HepG2 (cell line): ENCODE results near the gene MAP3K3. TPM values are rescaled to one million over a fixed set of nuclear protein-coding genes. Genes with fewer than 3 reads are reported as not detected.
A peak's percentile ranks its signal among the peaks of the same experiment; 100 is the strongest.

Experiments used
- AGO2 ChIP-seq: fragments of 200-400 bp; formaldehyde crosslinking; optimal IDR thresholded peaks from 2 replicates; pipeline ENCODE3; 2017; ENCODE audit warnings: mild to moderate bottlenecking, low read depth, low read length, moderate library complexity
- CSRNP2 ChIP-seq: sonication (generic); formaldehyde crosslinking; conservative IDR thresholded peaks from 2 replicates; pipeline ENCODE4 v1.8.0; 2022; ENCODE audit warnings: low read depth, missing genetic modification reagents
- FOSL2 ChIP-seq: sonication (generic); formaldehyde crosslinking; IDR thresholded peaks from 2 replicates; pipeline ENCODE4 v1.4.0; 2020; ENCODE audit warnings: missing genetic modification reagents
- FOXA1 ChIP-seq, 2 experiments: fragments of 450-650 bp in 1 of 2; sonication (generic) in 1 of 2; formaldehyde crosslinking in 1 of 2; IDR thresholded peaks; 2 replicates each; pipeline versions ENCODE4 v1.4.0 to v1.6.1; 2016 to 2020; ENCODE audit warnings: missing genetic modification reagents in 1 of 2
- HMGA1 ChIP-seq: sonication (generic); formaldehyde crosslinking; conservative IDR thresholded peaks from 2 replicates; pipeline ENCODE4 v1.4.0; 2020; ENCODE audit warnings: missing genetic modification reagents
- ISL2 ChIP-seq: sonication (generic); formaldehyde crosslinking; IDR thresholded peaks from 2 replicates; pipeline ENCODE4 v1.5.0; 2020; ENCODE audit warnings: missing genetic modification reagents
- KLF15 ChIP-seq: sonication (generic); formaldehyde crosslinking; IDR thresholded peaks from 2 replicates; pipeline ENCODE4 v1.8.1; 2023; ENCODE audit warnings: borderline replicate concordance, mild to moderate bottlenecking, inconsistent platforms, missing genetic modification reagents, mixed read lengths
- KLF16 ChIP-seq, 2 experiments: sonication (generic) in 1 of 2; formaldehyde crosslinking in 1 of 2; IDR thresholded peaks; 2 replicates each; pipeline versions ENCODE4 v1.6.1 to v1.8.0; 2016 to 2023; ENCODE audit warnings: missing genetic modification reagents in 2 of 2, missing compliant biosample characterization in 1 of 2
- KLF6 ChIP-seq: IDR thresholded peaks from 2 replicates; pipeline ENCODE4 v1.8.0; 2016; ENCODE audit warnings: missing biosample characterization, missing genetic modification reagents
- LRRFIP1 ChIP-seq: sonication (generic); formaldehyde crosslinking; conservative IDR thresholded peaks from 2 replicates; pipeline ENCODE4 v1.4.0; 2020; ENCODE audit warnings: missing genetic modification reagents
- PCBP1 ChIP-seq: fragments of 200-400 bp; formaldehyde crosslinking; IDR thresholded peaks from 2 replicates; pipeline ENCODE4 v1.6.1; 2017; ENCODE audit warnings: mild to moderate bottlenecking, low read depth, low read length, borderline replicate concordance
- RXRB ChIP-seq: IDR thresholded peaks from 2 replicates; pipeline ENCODE4 v1.6.1; 2016; ENCODE audit warnings: borderline replicate concordance, missing genetic modification reagents, missing compliant biosample characterization
- TBP ChIP-seq: sonication (generic); formaldehyde crosslinking; IDR thresholded peaks from 2 replicates; pipeline ENCODE4 v1.5.0; 2020; ENCODE audit warnings: missing genetic modification reagents
- TBX2 ChIP-seq: sonication (generic); formaldehyde crosslinking; IDR thresholded peaks from 2 replicates; pipeline ENCODE4 v1.5.0; 2020; ENCODE audit warnings: missing genetic modification reagents, mild to moderate bottlenecking, borderline replicate concordance
- ZBTB1 ChIP-seq: sonication (generic); formaldehyde crosslinking; IDR thresholded peaks from 2 replicates; pipeline ENCODE4 v1.4.0; 2020; ENCODE audit warnings: missing genetic modification reagents, borderline replicate concordance
- ZNF431 ChIP-seq: sonication (generic); formaldehyde crosslinking; IDR thresholded peaks from 2 replicates; pipeline ENCODE4 v1.9.0; 2022; ENCODE audit warnings: missing genetic modification reagents, low read depth, mild to moderate bottlenecking, borderline replicate concordance
- ZNF678 ChIP-seq: sonication (generic); formaldehyde crosslinking; IDR thresholded peaks from 2 replicates; pipeline ENCODE4 v1.4.0; 2020; ENCODE audit warnings: mild to moderate bottlenecking, missing genetic modification reagents
- ZNF788 ChIP-seq: sonication (generic); formaldehyde crosslinking; IDR thresholded peaks from 2 replicates; pipeline ENCODE4 v1.5.0; 2020; ENCODE audit warnings: mild to moderate bottlenecking, missing genetic modification reagents, borderline replicate concordance
- polyA plus RNA-seq, 8 experiments: library from polyadenylated mRNA; depleted of rRNA in 3 of 8; stranded (reverse) in 7 of 8; unstranded in 1 of 8; fragments of >200 nt; fragmentation: Illumina TruSeq in 4 of 8; extraction: Trizol in 4 of 8; gene quantifications; 2 replicates each; pipeline versions ENCODE4 v1.2.1 to v1.2.3, GENCODE V29; 2011 to 2016; ENCODE audit warnings: low read depth in 4 of 8, missing spikeins in 1 of 8, mixed read lengths in 1 of 8; ENCODE audit not compliant: insufficient read depth in 1 of 8
- total RNA-seq, 5 experiments: library from RNA; depleted of rRNA; stranded (reverse); fragments of >200 nt; fragmentation: Illumina TruSeq; extraction: Trizol; gene quantifications; 2 replicates each; pipeline ENCODE4 v1.2.3, GENCODE V29; 2016; ENCODE audit warnings: low read depth in 1 of 5
- TF ChIP-seq, protein P1 (sequence below): sonication (generic); formaldehyde crosslinking; IDR thresholded peaks from 2 replicates; pipeline ENCODE4 v1.4.0; 2020; ENCODE audit warnings: missing genetic modification reagents, borderline replicate concordance
- TF ChIP-seq, protein P2 (sequence below), 2 experiments: sonication (generic) in 1 of 2; formaldehyde crosslinking in 1 of 2; IDR thresholded peaks; 2 replicates each; pipeline versions ENCODE4 v1.4.0 to v1.6.1; 2018 to 2020; ENCODE audit warnings: missing genetic modification reagents in 2 of 2, borderline replicate concordance in 1 of 2, low read depth in 1 of 2, mild to moderate bottlenecking in 1 of 2, missing biosample characterization in 1 of 2

Gene MAP3K3
- total and polyA plus RNA-seq, 2 of the 13 experiments (the other 11 are each of a cell fraction or from before 2014, with no cell fraction given): 17.7 to 21.8 TPM

DNA sequence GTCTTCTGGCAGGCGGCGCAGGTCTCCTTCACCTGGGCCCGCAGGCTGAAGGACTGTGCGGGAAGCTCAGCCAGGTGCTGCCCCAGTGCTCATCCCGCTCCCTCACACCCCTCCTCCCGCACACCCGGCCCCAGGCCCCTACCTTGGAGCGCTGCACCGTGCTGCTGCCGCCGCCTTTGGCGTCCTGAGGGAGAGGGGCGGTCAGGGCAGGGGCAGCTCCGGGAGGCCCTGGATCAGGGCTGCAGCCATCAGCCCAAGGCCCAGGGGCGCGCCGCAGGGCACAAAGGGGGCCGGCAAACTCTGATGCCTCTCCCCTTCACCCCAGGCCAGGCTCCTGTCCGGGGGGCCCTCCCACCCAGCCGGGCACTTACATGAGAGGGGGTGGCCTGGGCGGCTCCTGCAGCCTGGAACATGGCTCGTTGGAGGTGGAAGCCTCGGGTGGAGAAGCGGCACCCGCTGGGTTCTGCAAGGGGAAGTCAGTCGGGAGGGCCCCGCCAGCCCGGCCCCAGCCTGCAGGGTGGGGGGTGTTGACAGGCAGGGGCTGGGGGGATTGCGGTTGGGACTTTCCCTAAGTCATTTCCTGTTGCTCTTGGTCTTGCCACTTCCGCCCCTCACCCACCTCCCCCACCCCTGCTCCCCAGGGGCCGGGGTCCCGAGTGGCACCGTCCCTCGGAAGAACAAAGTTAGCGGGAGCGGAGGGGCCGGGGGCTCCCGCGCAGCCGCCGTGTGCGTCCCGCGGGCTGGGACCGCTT is 76.8 kb downstream of the MAP3K3 start (continued):
- TF ChIP-seq TBP (no peak), KLF6 (CRISPR knock-in tag) (no peak), HMGA1 (CRISPR knock-in tag) (no peak), CSRNP2 (CRISPR knock-in tag) (no peak), PCBP1 (no peak), TBX2 (CRISPR knock-in tag) (no peak), ZNF431 (no peak), ISL2 (CRISPR knock-in tag) (no peak), LRRFIP1 (CRISPR knock-in tag) (no peak), FOXA1 (IDR thresholded peaks at IDR 0.05) (no peak), FOXA1 (CRISPR knock-in tag; IDR thresholded peaks at IDR 0.05) (no peak), KLF16 (CRISPR knock-in tag; IDR thresholded peaks at IDR 0.05) (no peak; a peak in 1 of 4 replicates), RXRB (no peak), ZNF678 (CRISPR knock-in tag) (no peak), AGO2 (peak; percentile 64), ZBTB1 (CRISPR knock-in tag) (no peak), ZNF788 (CRISPR knock-in tag) (no peak), FOSL2 (CRISPR knock-in tag) (no peak), KLF15 (CRISPR knock-in tag) (no peak)
- TF ChIP-seq, protein P1, sequence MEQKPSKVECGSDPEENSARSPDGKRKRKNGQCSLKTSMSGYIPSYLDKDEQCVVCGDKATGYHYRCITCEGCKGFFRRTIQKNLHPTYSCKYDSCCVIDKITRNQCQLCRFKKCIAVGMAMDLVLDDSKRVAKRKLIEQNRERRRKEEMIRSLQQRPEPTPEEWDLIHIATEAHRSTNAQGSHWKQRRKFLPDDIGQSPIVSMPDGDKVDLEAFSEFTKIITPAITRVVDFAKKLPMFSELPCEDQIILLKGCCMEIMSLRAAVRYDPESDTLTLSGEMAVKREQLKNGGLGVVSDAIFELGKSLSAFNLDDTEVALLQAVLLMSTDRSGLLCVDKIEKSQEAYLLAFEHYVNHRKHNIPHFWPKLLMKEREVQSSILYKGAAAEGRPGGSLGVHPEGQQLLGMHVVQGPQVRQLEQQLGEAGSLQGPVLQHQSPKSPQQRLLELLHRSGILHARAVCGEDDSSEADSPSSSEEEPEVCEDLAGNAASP: peak; percentile 7; the same call in 1 of the 2 replicates
- TF ChIP-seq, protein P2, sequence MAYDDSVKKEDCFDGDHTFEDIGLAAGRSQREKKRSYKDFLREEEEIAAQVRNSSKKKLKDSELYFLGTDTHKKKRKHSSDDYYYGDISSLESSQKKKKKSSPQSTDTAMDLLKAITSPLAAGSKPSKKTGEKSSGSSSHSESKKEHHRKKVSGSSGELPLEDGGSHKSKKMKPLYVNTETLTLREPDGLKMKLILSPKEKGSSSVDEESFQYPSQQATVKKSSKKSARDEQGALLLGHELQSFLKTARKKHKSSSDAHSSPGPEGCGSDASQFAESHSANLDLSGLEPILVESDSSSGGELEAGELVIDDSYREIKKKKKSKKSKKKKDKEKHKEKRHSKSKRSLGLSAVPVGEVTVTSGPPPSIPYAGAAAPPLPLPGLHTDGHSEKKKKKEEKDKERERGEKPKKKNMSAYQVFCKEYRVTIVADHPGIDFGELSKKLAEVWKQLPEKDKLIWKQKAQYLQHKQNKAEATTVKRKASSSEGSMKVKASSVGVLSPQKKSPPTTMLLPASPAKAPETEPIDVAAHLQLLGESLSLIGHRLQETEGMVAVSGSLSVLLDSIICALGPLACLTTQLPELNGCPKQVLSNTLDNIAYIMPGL (CRISPR knock-in tag; IDR thresholded peaks at IDR 0.05; ENCODE audit: borderline replicate concordance in 1 of 2, low read depth in 1 of 2): no peak
